DMS79 treated with DMSO at 0.1 percent for 48 hours (cell line): ENCODE measurements around the gene SHLD2.
"Not testable (repeated sequence)": the region's sequence is repeated elsewhere in the genome, so short reads cannot be mapped to it uniquely, and the experiment has no call there.

ENCODE experiments used
- DNase-seq: peaks from one replicate; lab custom pipeline; 2025; lab: John Stamatoyannopoulos, UW

The SHLD2 gene

DNA sequence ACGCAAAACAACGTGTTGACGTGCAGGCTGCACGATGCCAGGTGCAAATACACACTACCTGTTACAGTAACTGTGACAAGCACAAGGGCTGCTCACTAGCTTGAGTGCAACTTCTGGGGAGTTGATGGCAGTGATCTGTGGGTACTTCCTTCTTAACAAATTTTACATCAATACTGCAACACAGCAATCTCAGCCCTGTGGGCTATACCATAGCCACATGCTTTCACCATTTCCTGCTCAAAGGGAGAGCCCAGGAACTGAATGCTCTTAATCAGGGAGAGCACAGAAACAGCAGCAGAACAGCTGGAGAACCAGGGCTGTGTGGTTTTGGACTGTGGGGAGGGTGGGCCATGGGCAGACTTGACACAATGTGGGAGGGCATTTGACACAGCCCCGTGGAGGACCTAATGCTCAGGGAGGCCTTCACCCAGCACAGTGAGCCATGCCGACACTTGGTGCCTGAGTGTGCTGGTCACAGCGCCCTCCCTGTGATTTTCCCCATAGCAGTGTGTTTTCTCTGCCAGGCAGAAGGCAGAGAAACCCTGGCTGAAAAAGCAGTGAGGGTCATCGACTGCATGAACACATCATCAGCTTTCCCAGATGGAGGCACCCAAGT is 118.3 kb downstream of the SHLD2 start:
- not testable (repeated sequence) for DNase-seq

DNA sequence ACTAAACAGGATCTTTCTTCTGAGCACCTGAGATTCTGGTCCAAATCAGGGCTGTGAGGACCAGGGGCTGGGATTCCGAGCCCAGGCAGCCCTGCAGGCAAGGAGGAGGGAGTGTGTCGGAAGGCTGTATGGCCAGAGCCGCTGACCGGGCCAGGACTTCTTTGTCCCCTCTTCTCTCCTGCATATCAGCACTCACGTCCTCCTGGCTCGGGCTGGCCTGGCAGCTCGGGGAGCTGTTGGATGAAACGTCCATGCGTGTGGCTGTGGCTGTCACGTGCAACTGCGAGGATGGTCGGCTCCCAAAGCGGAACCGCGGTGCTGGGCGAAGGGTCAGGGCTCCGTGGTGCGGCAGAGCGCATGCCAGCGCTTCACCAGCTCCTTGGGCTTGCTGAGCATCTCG is 118.8 kb downstream of the SHLD2 start:
- DNase-seq = not testable (repeated sequence)

DNA sequence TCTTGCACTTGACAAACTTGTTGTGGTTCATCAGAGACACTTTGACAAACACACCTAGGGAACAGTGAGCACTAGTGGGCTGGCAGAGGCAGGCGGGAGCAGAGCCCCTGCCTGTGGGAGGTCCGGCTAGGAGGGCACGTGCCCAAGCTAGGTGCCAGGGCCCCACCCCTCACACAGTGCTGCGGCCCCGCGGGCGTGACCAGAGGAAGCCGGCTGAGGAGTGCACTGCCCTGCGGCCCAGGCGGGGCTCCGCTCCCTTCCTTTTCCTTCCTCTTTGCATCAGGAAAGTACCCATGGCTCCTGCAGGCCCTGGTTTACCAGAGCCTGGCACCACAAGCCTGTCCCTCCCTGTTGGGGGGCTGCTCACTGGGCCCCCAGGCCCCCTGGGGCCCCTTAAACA is 121.1 kb downstream of the SHLD2 start:
- DNase-seq = not testable (repeated sequence)

DNA sequence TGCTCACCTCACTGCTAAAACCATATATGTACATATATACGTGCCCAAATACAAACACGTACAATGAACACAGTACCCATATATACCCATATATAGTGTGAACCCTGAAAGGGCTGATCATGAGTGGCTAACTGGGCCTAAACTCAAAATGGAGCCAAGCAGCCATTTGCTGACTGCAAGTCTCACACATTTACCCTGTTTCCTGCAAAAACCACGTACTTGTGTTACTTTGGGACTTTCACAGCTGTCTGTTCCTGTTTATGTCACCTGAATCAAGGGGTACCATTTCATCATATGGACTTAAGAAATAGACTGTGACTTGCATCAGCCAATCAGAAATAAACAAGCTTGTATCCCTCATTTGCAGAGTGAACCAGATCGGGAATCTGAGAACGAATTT is 124.4 kb downstream of the SHLD2 start:
- not testable (repeated sequence) for DNase-seq

DNA sequence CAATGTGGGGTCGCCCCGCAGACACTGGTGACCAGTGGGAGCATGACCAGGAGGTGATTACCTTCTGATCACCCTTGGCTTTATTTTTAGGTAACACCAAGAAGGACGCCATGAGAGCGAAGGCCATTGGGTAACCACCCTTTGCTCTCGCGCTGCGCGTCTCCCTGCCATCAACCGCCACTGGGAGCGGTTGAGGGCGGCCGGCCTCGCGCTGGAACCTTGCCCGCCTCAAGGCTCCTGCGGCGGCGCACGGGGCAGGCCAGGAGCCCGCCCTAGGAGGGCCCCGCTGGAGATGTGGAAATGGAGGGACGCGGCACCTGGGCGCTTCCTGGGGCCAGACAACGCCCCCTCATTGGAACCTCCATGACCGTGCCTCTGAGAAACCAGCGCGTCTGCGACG is 127.8 kb downstream of the SHLD2 start:
- not testable (repeated sequence) for DNase-seq

DNA sequence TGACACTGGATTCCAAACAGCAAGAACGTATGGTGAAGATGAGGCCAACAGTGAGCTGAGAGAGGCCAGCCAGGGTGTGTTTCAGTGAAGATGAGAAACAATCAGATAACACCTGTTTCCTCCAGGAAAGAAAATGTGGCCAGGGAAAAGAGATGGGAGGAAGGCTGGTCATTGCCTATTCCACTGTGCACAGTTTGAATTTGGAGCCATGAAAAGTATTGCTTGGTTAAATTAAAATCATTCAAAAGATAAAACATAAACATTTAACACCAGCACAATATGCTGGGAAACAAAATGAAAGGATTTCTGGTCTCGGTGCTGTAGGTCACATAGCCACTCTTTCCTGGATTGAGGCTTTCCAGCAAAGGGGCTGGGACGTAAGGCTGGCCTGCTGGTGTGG is 130.1 kb downstream of the SHLD2 start, which contains the start of gene NUTM2A:
TSS of gene NUTM2A (plus strand) at position 301 of the 400 bp plus-strand sequence. CDS start 383 bp downstream, outside the sequence.
- DNase-seq = not testable (repeated sequence)

DNA sequence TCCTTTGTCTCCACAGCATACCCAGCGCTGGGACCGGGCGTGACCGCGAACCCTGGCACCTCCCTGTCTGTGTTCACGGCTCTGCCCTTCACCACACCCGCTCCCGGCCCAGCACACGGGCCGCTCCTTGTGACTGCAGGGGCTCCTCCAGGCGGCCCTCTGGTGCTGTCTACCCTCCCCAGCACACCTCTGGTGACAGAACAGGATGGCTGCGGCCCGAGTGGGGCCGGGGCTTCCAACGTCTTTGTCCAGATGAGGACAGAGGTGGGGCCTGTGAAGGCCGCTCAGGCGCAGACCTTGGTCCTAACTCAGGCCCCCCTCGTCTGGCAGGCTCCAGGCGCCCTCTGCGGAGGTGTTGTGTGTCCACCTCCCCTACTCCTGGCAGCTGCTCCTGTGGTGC is 133.2 kb downstream of the SHLD2 start:
- not testable (repeated sequence) for DNase-seq

DNA sequence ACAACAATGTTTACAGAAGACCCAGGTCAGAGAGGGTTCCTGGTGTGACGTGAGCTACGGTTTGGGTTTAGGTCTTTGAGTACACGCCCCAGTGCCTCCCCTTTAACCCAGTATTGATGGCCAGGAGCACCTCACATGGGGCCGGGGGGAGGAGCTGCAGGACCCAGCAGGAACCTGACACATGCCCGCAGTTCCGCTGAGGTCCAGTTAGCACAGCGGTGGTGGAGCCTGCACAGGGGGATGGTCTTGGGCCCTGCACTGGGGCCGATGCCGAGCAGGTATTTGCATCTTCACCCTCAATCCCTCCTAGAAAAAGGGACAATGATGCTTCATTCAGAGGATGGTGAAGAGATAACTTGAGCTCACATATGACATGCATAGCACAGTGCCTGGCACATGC is 134.2 kb downstream of the SHLD2 start:
- not testable (repeated sequence) for DNase-seq

DNA sequence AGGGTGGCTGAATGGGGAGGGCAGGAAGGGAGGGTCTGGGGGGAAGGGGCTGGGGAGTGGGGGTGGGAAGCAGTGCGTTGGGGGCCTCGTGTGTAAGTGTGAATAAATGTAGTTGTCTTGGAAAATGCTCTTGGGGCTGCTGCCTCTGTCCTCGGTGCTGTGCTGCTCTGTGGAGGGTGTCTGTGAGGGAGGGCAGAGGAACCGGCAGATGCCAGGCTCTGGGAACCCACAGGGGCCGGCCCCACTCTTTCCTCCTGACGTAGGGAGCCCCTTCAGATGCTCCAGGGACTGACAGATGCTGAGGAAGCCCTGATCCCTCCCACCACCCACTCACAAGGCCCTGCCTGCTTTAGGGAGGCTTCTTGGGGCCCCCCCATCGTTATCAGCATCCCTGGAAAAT is 139.8 kb downstream of the SHLD2 start:
- not testable (repeated sequence) for DNase-seq

DNA sequence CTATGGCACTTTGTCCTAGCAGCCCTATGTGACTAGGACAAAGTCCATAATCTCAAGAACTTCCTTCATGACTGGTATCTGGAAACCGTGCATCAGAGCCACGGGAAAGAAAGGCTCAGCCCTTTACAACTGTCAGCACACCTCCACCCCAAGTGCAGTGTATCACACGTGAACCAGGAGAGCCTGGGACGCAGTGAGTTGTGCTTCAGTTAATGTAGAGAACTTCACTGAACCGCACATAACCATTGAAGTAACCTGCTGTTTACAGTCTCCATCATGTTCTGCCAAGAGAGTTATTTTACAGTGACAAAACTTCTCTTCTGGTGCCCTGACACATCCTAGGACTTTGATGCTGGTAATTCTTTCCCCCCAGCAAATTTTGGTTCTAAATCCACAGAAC is 142.2 kb downstream of the SHLD2 start:
- not testable (repeated sequence) for DNase-seq

DNA sequence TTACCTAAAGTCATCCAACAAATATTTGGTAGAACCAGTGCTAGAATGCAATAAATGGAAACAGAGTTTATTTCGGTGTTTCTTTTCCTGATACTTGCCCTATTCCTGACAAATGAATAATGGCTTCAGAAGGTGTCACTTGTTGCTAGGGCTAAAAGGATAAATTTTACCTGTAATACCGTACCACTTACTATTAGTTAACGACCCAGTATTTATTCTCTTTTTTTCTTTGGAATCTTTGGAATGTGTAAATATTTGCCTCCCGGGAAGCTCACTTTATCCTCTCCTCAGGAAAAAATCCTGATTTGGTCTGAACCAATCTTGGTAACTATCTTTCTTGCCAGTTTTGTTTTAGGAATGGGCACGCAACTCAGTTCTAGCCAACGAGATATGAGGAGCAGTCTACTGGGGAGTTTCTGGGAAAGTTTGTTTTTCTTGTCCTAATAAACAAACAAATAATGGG is 144.4 kb downstream of the SHLD2 start:
- not testable (repeated sequence) for DNase-seq
